Ascending aorta (tissue), 2 donors: ENCODE measurements around the gene SESN2. TPM values are rescaled to one million over a fixed set of nuclear protein-coding genes. Genes with fewer than 3 reads are reported as not detected.
A peak's percentile ranks its signal among the peaks of the same experiment; 100 is the strongest.
"Not testable (repeated sequence)": the region's sequence is repeated elsewhere in the genome, so short reads cannot be mapped to it uniquely, and the experiment has no call there.

Source experiments
- DNase-seq, 2 donors: peaks; one replicate each; pipeline ENCODE4 v3.0.0-alpha.2; 2019; ENCODE audit warnings: low spot score in 2 of 2
- H3K27ac ChIP-seq, 2 donors: fragments of 200-600 bp; sonication (generic); one replicate each; pipeline ENCODE4 v1.5.1; 2016 to 2017; ENCODE audit warnings: mild to moderate bottlenecking in 1 of 2
- H3K27me3 ChIP-seq: fragments of 200-600 bp; sonication (generic); one replicate; pipeline ENCODE4 v1.5.1; 2017
- H3K36me3 ChIP-seq, 2 donors: fragments of 200-600 bp; sonication (generic); one replicate each; pipeline ENCODE4 v1.5.1; 2016
- H3K4me1 ChIP-seq, 2 donors: fragments of 200-600 bp; sonication (generic); one replicate each; pipeline ENCODE4 v1.5.1; 2016 to 2017; ENCODE audit warnings: mild to moderate bottlenecking in 1 of 2
- H3K4me3 ChIP-seq, 2 donors: fragments of 200-600 bp; sonication (generic); one replicate each; pipeline ENCODE4 v1.5.1; 2016 to 2017; ENCODE audit warnings: mild to moderate bottlenecking in 1 of 2
- H3K9me3 ChIP-seq, 2 donors: fragments of 200-600 bp; sonication (generic); one replicate each; pipeline ENCODE4 v1.5.1; 2016
- CTCF ChIP-seq, 3 experiments: fragments of 200-600 bp in 2 of 3; fragments of 450-650 bp in 1 of 3; sonication (generic) in 2 of 3; IDR thresholded peaks; one replicate each; pipeline ENCODE4 v1.5.1; 2016 to 2019; ENCODE audit warnings: antibody characterized with exemption in 3 of 3, mild to moderate bottlenecking in 1 of 3, moderate library complexity in 1 of 3
- intact Hi-C: fragments of 100-400 bp; cut with DNase I; formaldehyde crosslinking; loops from one replicate; pipeline ENCODE4 v1.15.1; 2023
- total RNA-seq: library from RNA; depleted of rRNA; stranded (reverse); fragments of >200 nt; gene quantifications from one replicate; pipeline ENCODE4 v1.1.0, GENCODE V29; 2016

The SESN2 gene
- total RNA-seq, 1 donor from 2014 or later: 7.6 TPM

- H3K27ac ChIP-seq: no peak overlapping the region
These were observed 64.4 kb downstream of the SESN2 start for GRCh38 chr1:28323720-28324119.

GRCh38 chr1:28326515-28326914 is 67.2 kb downstream of the SESN2 start:
- H3K4me1 ChIP-seq: peaks cover 2 to 10% of the 10 kb centered on the region in 2 donors
- H3K36me3 ChIP-seq: peaks cover 0 to 4% of the 10 kb centered on the region in 2 donors
- H3K9me3 ChIP-seq: no peaks in the 10 kb centered on the region
- no peak overlapping the region for H3K4me3 ChIP-seq
- H3K27ac ChIP-seq: no peak overlapping the region
- DNase-seq: no peak
- H3K27me3 ChIP-seq: no peaks in the 10 kb centered on the region
- intact Hi-C loops: loop anchor here (5.0 kb wide), 2 partner anchors 41 to 181 kb away; partner anchors contain the start of genes PHACTR4 and RCC1
- no peak for TF ChIP-seq CTCF (IDR thresholded peaks at IDR 0.05)

More at GRCh38 chr1:28323720-28324119, 64.4 kb downstream of the SESN2 start:
- Histone ChIP-seq H3K4me1 (peaks cover 0 to 3% of the 10 kb centered on the region in 2 donors), H3K36me3 (no peaks in the 10 kb centered on the region), H3K27me3 (no peaks in the 10 kb centered on the region), H3K4me3 (no peak overlapping the region), H3K9me3 (no peaks in the 10 kb centered on the region)
- intact Hi-C loops: no loop called here
- no peak for TF ChIP-seq CTCF (IDR thresholded peaks at IDR 0.05)
- no peak for DNase-seq

GRCh38 chr1:28326984-28327383 is 67.7 kb downstream of the SESN2 start:
- no peak for TF ChIP-seq CTCF (IDR thresholded peaks at IDR 0.05)
- H3K36me3 ChIP-seq: peaks cover 1 to 8% of the 10 kb centered on the region in 2 donors
- DNase-seq: no peak
- no peak overlapping the region for H3K27ac ChIP-seq
- no peaks in the 10 kb centered on the region for H3K27me3 ChIP-seq
- intact Hi-C loops: loop anchor here (5.0 kb wide), 2 partner anchors 40 to 180 kb away; partner anchors contain the start of genes PHACTR4 and RCC1
- H3K4me1 ChIP-seq: peaks cover 2 to 10% of the 10 kb centered on the region in 2 donors
- H3K4me3 ChIP-seq: no peak overlapping the region
- H3K9me3 ChIP-seq: no peaks in the 10 kb centered on the region

GRCh38 chr1:28327431-28327830 is 68.1 kb downstream of the SESN2 start:
- intact Hi-C loops: loop anchor here (5.0 kb wide), 2 partner anchors 40 to 180 kb away; partner anchors contain the start of genes PHACTR4 and RCC1
- not testable (repeated sequence) for H3K4me3 ChIP-seq, H3K9me3 ChIP-seq, H3K27ac ChIP-seq, DNase-seq, H3K27me3 ChIP-seq
- Histone ChIP-seq H3K36me3 (peaks cover 2 to 12% of the 10 kb centered on the region in 2 donors), H3K4me1 (peaks cover 2 to 10% of the 10 kb centered on the region in 2 donors)

GRCh38 chr1:28328228-28328648 is 68.9 kb downstream of the SESN2 start:
- no peak for TF ChIP-seq CTCF (IDR thresholded peaks at IDR 0.05)
- H3K27ac ChIP-seq: peak overlapping the region in 1 of 2 donors; percentile 82
- intact Hi-C loops: loop anchor here (1.0 to 5.0 kb wide), 4 partner anchors 39 to 179 kb away; partner anchors contain the start of genes PHACTR4, RCC1 and SESN2

GRCh38 chr1:28329395-28330153 is 70.3 kb downstream of the SESN2 start:
- Histone ChIP-seq H3K27me3 (no peaks in the 10 kb centered on the region), H3K36me3 (peaks cover 2 to 32% of the 10 kb centered on the region in 2 donors), H3K27ac (peak overlapping the region; percentile 75 to 82), H3K4me3 (peak overlapping the region; percentile 63 to 71), H3K4me1 (peaks cover 2 to 10% of the 10 kb centered on the region in 2 donors), H3K9me3 (no peaks in the 10 kb centered on the region)
- peak in 1 of 2 donors; percentile 67 for DNase-seq
- TF ChIP-seq CTCF (IDR thresholded peaks at IDR 0.05): peak in 1 of 3 experiments; percentile 11
- intact Hi-C loops: loop anchor here (2.0 to 5.0 kb wide), 3 partner anchors 38 to 178 kb away; partner anchors contain the start of genes PHACTR4, RCC1 and SESN2

More at GRCh38 chr1:28328228-28328648, 68.9 kb downstream of the SESN2 start:
- peak overlapping the region; percentile 63 to 71 for H3K4me3 ChIP-seq
- H3K9me3 ChIP-seq: no peaks in the 10 kb centered on the region
- H3K36me3 ChIP-seq: peaks cover 2 to 19% of the 10 kb centered on the region in 2 donors
- peaks cover 2 to 10% of the 10 kb centered on the region in 2 donors for H3K4me1 ChIP-seq
- peak in 1 of 2 donors; percentile 61 for DNase-seq
- H3K27me3 ChIP-seq: no peaks in the 10 kb centered on the region
